HL-60 (cell line): Measurements from ENCODE around the gene OTUD6A.

Experiments used
- DNase-seq, 2 experiments: peaks; one replicate each; pipeline ENCODE4 v3.0.0-alpha.2; 2010 to 2020; ENCODE audit warnings: low read depth in 1 of 2, low spot score in 1 of 2
- H3K27ac ChIP-seq: fragments of 250-450 bp; sonication (Bioruptor Pico); replicated peaks from 2 replicates; pipeline ENCODE4 v1.5.1; 2020; ENCODE audit warnings: mild to moderate bottlenecking, moderate library complexity
- H3K27me3 ChIP-seq: fragments of 250-450 bp; sonication (Bioruptor Pico); 2 replicates; pipeline ENCODE4 v1.5.1; 2021; ENCODE audit warnings: mild to moderate bottlenecking, moderate library complexity; ENCODE audit not compliant: insufficient read depth, poor library complexity, severe bottlenecking
- H3K4me3 ChIP-seq: replicated peaks from 2 replicates; pipeline ENCODE4 v1.5.1; 2011; ENCODE audit warnings: mild to moderate bottlenecking, control low read depth, low read length; ENCODE audit not compliant: insufficient read depth
- CTCF ChIP-seq: IDR thresholded peaks from one replicate; pipeline ENCODE4 v1.5.1; 2011; ENCODE audit warnings: low read length, control low read depth, inconsistent platforms; ENCODE audit not compliant: insufficient read depth
- GABPA ChIP-seq: IDR thresholded peaks from 2 replicates; pipeline ENCODE4 v1.6.1; 2012; ENCODE audit warnings: low read depth
- POLR2AphosphoS5 ChIP-seq: IDR thresholded peaks from 2 replicates; pipeline ENCODE4 v1.6.1; 2012; ENCODE audit warnings: low read depth
- REST ChIP-seq: IDR thresholded peaks from 2 replicates; pipeline ENCODE4 v1.6.1; 2012; ENCODE audit warnings: low read depth; ENCODE audit not compliant: insufficient replicate concordance
- SPI1 ChIP-seq: IDR thresholded peaks from 2 replicates; pipeline ENCODE4 v1.6.1; 2012; ENCODE audit warnings: low read depth, mild to moderate bottlenecking, borderline replicate concordance

The OTUD6A gene

GRCh38 chrX:70088751-70089150 lies 26.5 kb downstream of the OTUD6A start:
- Histone ChIP-seq H3K4me3 (no peak overlapping the region), H3K27ac (no peak overlapping the region), H3K27me3 (no peaks in the 10 kb centered on the region)
- TF ChIP-seq GABPA (no peak), POLR2AphosphoS5 (no peak), REST (no peak), SPI1 (no peak), CTCF (no peak)
- DNase-seq = no peak

- H3K4me3 ChIP-seq = no peak overlapping the region
- no peaks in the 10 kb centered on the region for H3K27me3 ChIP-seq
- no peak overlapping the region for H3K27ac ChIP-seq
- no peak for DNase-seq
- TF ChIP-seq SPI1 = no peak
- no peak for TF ChIP-seq POLR2AphosphoS5
- TF ChIP-seq CTCF = no peak
These were observed 27.5 kb downstream of the OTUD6A start for GRCh38 chrX:70089604-70090297.

- Histone ChIP-seq H3K27ac (no peak overlapping the region), H3K4me3 (no peak overlapping the region), H3K27me3 (no peaks in the 10 kb centered on the region)
- DNase-seq = no peak
- TF ChIP-seq REST (no peak), SPI1 (no peak), POLR2AphosphoS5 (no peak), GABPA (no peak), CTCF (no peak)
These were observed 30.0 kb downstream of the OTUD6A start for GRCh38 chrX:70092247-70092646.

- DNase-seq = no peak
- TF ChIP-seq CTCF (no peak), REST (no peak), GABPA (no peak), SPI1 (no peak), POLR2AphosphoS5 (no peak)
- H3K4me3 ChIP-seq = no peak overlapping the region
- H3K27me3 ChIP-seq = no peaks in the 10 kb centered on the region
- no peak overlapping the region for H3K27ac ChIP-seq
These were observed 33.8 kb downstream of the OTUD6A start for GRCh38 chrX:70096052-70096451.
